Endothelial cell of umbilical vein (primary cell): Measurements from ENCODE around the gene GALNT9. TPM values are rescaled to one million over a fixed set of nuclear protein-coding genes. Genes with fewer than 3 reads are reported as not detected.

Experiments used
- BruUV-seq: library from RNA; stranded (reverse); fragments of 400-500 nt; replicated peaks from 2 replicates; lab custom pipeline; 2021; lab: Mats Ljungman, UMichigan
- CTCF ChIA-PET: fragments of 300-600, 350-600 bp; sonication (Branson Sonifier 250); formaldehyde crosslinking; loops from one replicate; lab custom pipeline; 2021; ENCODE audit warnings: antibody characterized with exemption, inconsistent platforms; lab: Charles Lee
- POLR2A ChIA-PET: fragments of 300-600, 350-600 bp; sonication (Branson Sonifier 250); formaldehyde crosslinking; loops from one replicate; lab custom pipeline; 2021; ENCODE audit warnings: antibody characterized with exemption, inconsistent platforms; lab: Charles Lee
- DNase-seq: peaks from one replicate; pipeline ENCODE4 v3.0.0-alpha.2; 2011; ENCODE audit warnings: low read depth, low spot score
- FAIRE-seq: peaks from 2 replicates; lab custom pipeline; 2011; peaks lifted over from hg19 to GRCh38; lab: Jason Lieb, UNC
- H2AFZ ChIP-seq: 2 replicates; pipeline ENCODE4 v1.6.0; 2012; ENCODE audit warnings: low read depth, low read length, control low read depth, inconsistent platforms
- H3K27ac ChIP-seq: 2 replicates; pipeline ENCODE4 v1.5.1; 2011; ENCODE audit warnings: low read depth, mild to moderate bottlenecking, control low read depth, low read length, moderate library complexity; ENCODE audit not compliant: insufficient read depth
- H3K27me3 ChIP-seq, 2 experiments: 2 replicates each; pipeline versions ENCODE4 v1.6.0 to v1.6.1; 2011; ENCODE audit warnings: low read length in 2 of 2, mixed read lengths in 1 of 2; ENCODE audit not compliant: control insufficient read depth in 2 of 2, insufficient read depth in 2 of 2
- H3K36me3 ChIP-seq, 2 experiments: 2 replicates in 1 of 2; 3 replicates in 1 of 2; pipeline ENCODE4 v1.5.1; 2011; ENCODE audit warnings: low read length in 2 of 2, mild to moderate bottlenecking in 1 of 2, moderate library complexity in 1 of 2; ENCODE audit not compliant: control insufficient read depth in 2 of 2, insufficient read depth in 2 of 2; ENCODE audit errors: extremely low read depth in 1 of 2
- H3K4me1 ChIP-seq: 3 replicates; pipeline ENCODE4 v1.5.1; 2011; ENCODE audit warnings: mild to moderate bottlenecking, low read length; ENCODE audit not compliant: control insufficient read depth, insufficient read depth; ENCODE audit errors: extremely low read depth
- H3K4me2 ChIP-seq: 2 replicates; pipeline ENCODE4 v1.6.1; 2011; ENCODE audit warnings: low read length, control low read depth, mixed read lengths; ENCODE audit not compliant: insufficient read depth
- H3K4me3 ChIP-seq, 3 experiments: fragments of 200-600 bp in 1 of 3; sonication (generic), shearing (Covaris generic) in 1 of 3; replicated peaks in 1 of 3; 2 replicates each; pipeline ENCODE4 v1.5.1; 2011 to 2016; ENCODE audit warnings: control low read depth in 3 of 3, low read length in 3 of 3, mild to moderate bottlenecking in 2 of 3, inconsistent platforms in 1 of 3, low read depth in 1 of 3, moderate library complexity in 1 of 3; ENCODE audit not compliant: insufficient read depth in 1 of 3
- H3K79me2 ChIP-seq: 2 replicates; pipeline ENCODE4 v1.6.0; 2012; ENCODE audit warnings: low read length, inconsistent platforms; ENCODE audit not compliant: control insufficient read depth, insufficient read depth
- H3K9ac ChIP-seq: replicated peaks from 2 replicates; pipeline ENCODE3; 2011; ENCODE audit warnings: low read length, control low read depth; ENCODE audit not compliant: insufficient read depth; ENCODE audit errors: extremely low read depth
- H3K9me1 ChIP-seq: replicated peaks from 3 replicates; pipeline ENCODE4 v1.6.0; 2011; ENCODE audit warnings: mild to moderate bottlenecking, low read length; ENCODE audit not compliant: control insufficient read depth, insufficient read depth; ENCODE audit errors: extremely low read depth
- H3K9me3 ChIP-seq: replicated peaks from 2 replicates; pipeline ENCODE4 v1.5.1; 2012; ENCODE audit warnings: low read length, inconsistent platforms; ENCODE audit not compliant: control insufficient read depth, insufficient read depth
- H4K20me1 ChIP-seq: replicated peaks from 2 replicates; pipeline ENCODE3; 2011; ENCODE audit warnings: mild to moderate bottlenecking, low read length; ENCODE audit not compliant: control insufficient read depth, insufficient read depth; ENCODE audit errors: extremely low read depth
- EZH2 ChIP-seq: IDR thresholded peaks from 2 replicates; pipeline ENCODE4 v1.6.1; 2012; ENCODE audit warnings: borderline replicate concordance, low read depth, mild to moderate bottlenecking, moderate library complexity, low read length, inconsistent platforms; ENCODE audit not compliant: severe bottlenecking
- MYC ChIP-seq: IDR thresholded peaks from one replicate; pipeline ENCODE4 v1.6.1; 2011; ENCODE audit warnings: mild to moderate bottlenecking, low read depth, low read length
- POLR2A ChIP-seq: IDR thresholded peaks from 2 replicates; pipeline ENCODE4 v1.6.1; 2012; ENCODE audit warnings: low read depth, mild to moderate bottlenecking, control low read depth, low read length
- POLR2AphosphoS5 ChIP-seq: IDR thresholded peaks from 2 replicates; pipeline ENCODE4 v1.6.1; 2012; ENCODE audit warnings: low read depth, mild to moderate bottlenecking, control low read depth, low read length, moderate library complexity; ENCODE audit not compliant: insufficient read depth
- dilution Hi-C: fragments of 300-500 bp; cut with MboI; formaldehyde crosslinking; loops from one replicate; pipeline ENCODE4 v1.15.0; 2019; ENCODE audit warnings: low sequenced_read_pairs; ENCODE audit not compliant: extremely low pct_ligation_motif_present
- intact Hi-C: fragments of 100-400 bp; cut with micrococcal nuclease; formaldehyde crosslinking; loops from one replicate; pipeline ENCODE4 v1.10.0; 2022
- polyA plus RNA-seq, 4 experiments: library from polyadenylated mRNA; depleted of rRNA in 3 of 4; stranded (reverse) in 3 of 4; unstranded in 1 of 4; fragments of >200 nt; gene quantifications; 2 replicates each; pipeline versions ENCODE4 v1.2.1 to v1.2.3, GENCODE V29; 2011 to 2012; ENCODE audit warnings: missing spikeins in 1 of 4
- total RNA-seq: library from RNA; stranded (reverse); gene quantifications from 2 replicates; pipeline ENCODE4 v1.2.3, GENCODE V29; 2021
- TF ChIP-seq, protein P1 (sequence below), 2 donors: IDR thresholded peaks; 1 replicate in 1 of 2; 2 replicates in 1 of 2; pipeline ENCODE4 v1.5.1; 2011; ENCODE audit warnings: low read length in 2 of 2, mild to moderate bottlenecking in 2 of 2, moderate library complexity in 2 of 2, control low read depth in 1 of 2, inconsistent platforms in 1 of 2, low read depth in 1 of 2; ENCODE audit not compliant: insufficient read depth in 1 of 2; ENCODE audit errors: extremely low read depth in 1 of 2
- TF ChIP-seq, protein P2 (sequence below): IDR thresholded peaks from 2 replicates; pipeline ENCODE4 v1.6.1; 2011; ENCODE audit not compliant: insufficient read depth, insufficient read length

The GALNT9 gene
- total and polyA plus RNA-seq, 2 donors (not counting 3 experiments of a cell fraction or from before 2014, with no cell fraction given), result 0.14 to 0.73 TPM

- H4K20me1 ChIP-seq, result no peaks in the 10 kb centered on the region
- H3K9me3 ChIP-seq, result no peaks in the 10 kb centered on the region
- no peaks in the 10 kb centered on the region for H3K36me3 ChIP-seq
- ChIA-PET POLR2A (no interaction called here), CTCF (interaction anchor here (0.6 kb wide), 1 partner anchor 79 kb away, joined by 4 read pairs; no protein-coding TSS in a partner anchor)
- dilution Hi-C loops, result no loop called here
- H3K4me2 ChIP-seq, result no peak overlapping the region
- FAIRE-seq (no peak), DNase-seq (no peak)
- no peak for TF ChIP-seq POLR2A
- intact Hi-C loops, result no loop called here
- H3K27me3 ChIP-seq, result peaks cover 14 to 16% of the 10 kb centered on the region in 2 experiments
- no peak overlapping the region for H2AFZ ChIP-seq
- no peaks in the 10 kb centered on the region for H3K79me2 ChIP-seq
- no peaks in the 10 kb centered on the region for H3K4me1 ChIP-seq
- no peak overlapping the region for H3K9ac ChIP-seq
- H3K4me3 ChIP-seq, result no peak overlapping the region
- no peak overlapping the region for H3K27ac ChIP-seq
- no TSS peak for BruUV-seq
- no peaks in the 10 kb centered on the region for H3K9me1 ChIP-seq
Measured at GRCh38 chr12:132204793-132205270, 124.6 kb downstream of the GALNT9 start.

GRCh38 chr12:132204063-132204792, 125.2 kb downstream of the GALNT9 start:
- Histone ChIP-seq H3K79me2 (no peaks in the 10 kb centered on the region), H2AFZ (no peak overlapping the region), H3K4me1 (no peaks in the 10 kb centered on the region), H3K4me3 (no peak overlapping the region), H3K27me3 (peaks cover 14 to 16% of the 10 kb centered on the region in 2 experiments), H3K4me2 (no peak overlapping the region), H3K27ac (no peak overlapping the region), H4K20me1 (no peaks in the 10 kb centered on the region), H3K36me3 (no peaks in the 10 kb centered on the region), H3K9ac (no peak overlapping the region), H3K9me3 (no peaks in the 10 kb centered on the region), H3K9me1 (no peaks in the 10 kb centered on the region)
- DNase-seq (no peak), FAIRE-seq (no peak)
- POLR2A ChIA-PET, result no interaction called here
- no TSS peak for BruUV-seq
- TF ChIP-seq MYC (no peak), EZH2 (no peak), POLR2AphosphoS5 (no peak)
- TF ChIP-seq, protein P1, sequence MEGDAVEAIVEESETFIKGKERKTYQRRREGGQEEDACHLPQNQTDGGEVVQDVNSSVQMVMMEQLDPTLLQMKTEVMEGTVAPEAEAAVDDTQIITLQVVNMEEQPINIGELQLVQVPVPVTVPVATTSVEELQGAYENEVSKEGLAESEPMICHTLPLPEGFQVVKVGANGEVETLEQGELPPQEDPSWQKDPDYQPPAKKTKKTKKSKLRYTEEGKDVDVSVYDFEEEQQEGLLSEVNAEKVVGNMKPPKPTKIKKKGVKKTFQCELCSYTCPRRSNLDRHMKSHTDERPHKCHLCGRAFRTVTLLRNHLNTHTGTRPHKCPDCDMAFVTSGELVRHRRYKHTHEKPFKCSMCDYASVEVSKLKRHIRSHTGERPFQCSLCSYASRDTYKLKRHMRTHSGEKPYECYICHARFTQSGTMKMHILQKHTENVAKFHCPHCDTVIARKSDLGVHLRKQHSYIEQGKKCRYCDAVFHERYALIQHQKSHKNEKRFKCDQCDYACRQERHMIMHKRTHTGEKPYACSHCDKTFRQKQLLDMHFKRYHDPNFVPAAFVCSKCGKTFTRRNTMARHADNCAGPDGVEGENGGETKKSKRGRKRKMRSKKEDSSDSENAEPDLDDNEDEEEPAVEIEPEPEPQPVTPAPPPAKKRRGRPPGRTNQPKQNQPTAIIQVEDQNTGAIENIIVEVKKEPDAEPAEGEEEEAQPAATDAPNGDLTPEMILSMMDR (IDR thresholded peaks at IDR 0.05; ENCODE audit: extremely low read depth in 1 of 2, insufficient read depth in 1 of 2, low read depth in 1 of 2, low read length in 2 of 2), result no peak
- TF ChIP-seq, protein P2, sequence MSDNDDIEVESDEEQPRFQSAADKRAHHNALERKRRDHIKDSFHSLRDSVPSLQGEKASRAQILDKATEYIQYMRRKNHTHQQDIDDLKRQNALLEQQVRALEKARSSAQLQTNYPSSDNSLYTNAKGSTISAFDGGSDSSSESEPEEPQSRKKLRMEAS, result no peak
- CTCF ChIA-PET, result interaction anchor here (0.6 to 0.7 kb wide), 2 partner anchors 46 to 79 kb away, joined by 3 to 4 read pairs; no protein-coding TSS in a partner anchor
- dilution Hi-C loops (no loop called here), intact Hi-C loops (no loop called here)
